HG03095 (cell line): ENCODE measurements around the gene NTRK2.

Source experiments
- ATAC-seq: cut with Tn5 transposase; IDR thresholded peaks from one replicate; pipeline ENCODE4 v1.9.1; 2021; ENCODE audit warnings: moderate library complexity; ENCODE audit not compliant: unreplicated experiment

The NTRK2 gene

DNA sequence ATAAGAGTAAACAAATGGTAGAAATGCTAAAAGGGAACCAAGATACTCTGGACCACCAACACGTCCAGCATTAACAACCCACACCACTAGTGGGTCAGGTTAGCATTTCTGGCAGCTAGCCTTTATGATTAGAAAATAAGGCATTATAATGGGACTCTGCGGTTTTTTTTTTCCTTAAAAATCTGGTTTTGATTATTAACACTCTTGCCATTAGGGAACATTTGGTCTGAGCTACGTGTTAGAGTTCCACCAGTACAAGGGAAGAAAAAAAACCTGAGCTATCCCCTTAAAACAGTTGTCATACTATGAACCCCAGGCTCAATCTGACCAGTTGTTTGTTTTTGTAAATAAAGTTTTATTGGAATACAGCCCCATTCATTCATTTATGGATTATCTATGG is 110.4 kb downstream of the NTRK2 start:
- ATAC-seq: no peak

DNA sequence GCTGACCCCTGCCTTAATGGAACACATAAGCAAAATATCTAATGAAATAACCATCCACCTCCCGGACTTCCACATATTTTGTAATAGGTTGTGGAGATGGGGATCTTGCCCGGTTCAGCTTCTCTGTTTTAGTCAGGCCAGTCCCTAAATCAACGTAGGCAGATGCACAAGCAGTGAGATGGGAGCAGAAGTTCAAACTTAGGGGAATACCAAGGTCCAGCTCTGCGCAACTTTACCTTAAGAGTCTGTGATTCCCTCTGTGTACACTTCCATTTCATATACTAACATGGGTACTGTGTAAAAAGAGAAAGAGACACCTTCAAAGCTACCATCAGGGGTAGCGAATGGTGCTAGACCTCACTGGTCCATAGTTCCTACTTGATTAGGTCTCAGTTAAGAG is 110.9 kb downstream of the NTRK2 start:
- no peak for ATAC-seq

DNA sequence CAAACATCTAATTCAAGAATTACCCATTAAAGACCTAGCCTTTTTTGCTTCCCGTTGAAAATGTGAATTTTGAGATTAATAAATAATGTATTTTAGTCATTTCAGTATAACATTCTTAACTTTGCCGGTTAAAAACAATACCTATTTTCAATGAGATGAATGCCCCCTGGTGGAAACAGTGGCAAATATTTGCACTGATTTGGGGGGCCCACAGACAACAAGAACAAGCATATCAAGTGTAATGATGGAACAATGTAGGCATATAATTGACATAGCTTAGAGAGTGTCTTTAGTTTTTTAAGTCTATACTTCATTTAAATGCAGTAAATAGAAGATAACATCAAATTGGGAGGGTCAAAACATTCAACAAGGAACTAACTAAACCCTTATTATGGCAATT is 111.9 kb downstream of the NTRK2 start:
- ATAC-seq: no peak

DNA sequence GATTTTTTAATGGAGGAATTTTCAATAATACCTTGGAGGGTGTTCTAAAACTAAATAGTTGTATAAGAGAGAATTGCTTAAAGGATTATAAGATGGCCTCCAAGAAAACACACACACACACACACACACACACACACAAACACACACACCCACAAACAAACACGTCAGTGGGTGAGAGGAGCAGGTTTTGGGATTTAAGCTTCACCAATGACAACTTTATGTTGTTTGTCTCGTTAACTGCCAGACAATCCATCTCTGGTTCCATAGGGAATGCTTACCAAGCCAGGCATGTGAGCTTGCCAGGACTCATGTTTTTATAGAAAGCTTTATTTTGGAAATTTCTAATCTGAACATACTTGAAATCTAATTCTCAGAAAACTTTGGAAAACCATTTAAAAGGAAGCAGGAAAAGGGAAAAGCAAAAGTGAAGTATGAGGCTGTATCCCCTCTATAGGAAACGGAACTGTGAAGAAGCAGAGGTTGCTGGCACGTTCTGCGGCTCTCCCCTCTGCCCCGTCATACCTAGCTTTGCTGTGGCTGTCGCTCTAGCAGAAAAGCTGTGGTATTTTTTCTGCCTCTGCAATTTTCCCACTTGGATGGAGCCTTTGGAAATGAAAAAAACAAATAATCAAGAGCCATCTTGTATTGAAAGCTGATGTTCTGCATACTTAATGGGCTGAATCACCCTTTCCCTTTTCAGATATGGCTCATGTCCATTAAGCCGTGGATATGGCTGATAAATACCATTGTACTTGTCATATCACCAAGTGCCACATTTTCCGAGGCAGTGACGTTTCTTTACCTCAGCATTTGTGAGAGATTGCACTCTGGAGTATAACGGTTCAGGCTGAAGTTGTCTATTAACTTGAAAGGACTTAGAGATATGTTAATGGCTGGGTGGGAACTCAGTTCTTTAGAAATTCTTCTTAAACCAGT is 112.7 kb downstream of the NTRK2 start:
- ATAC-seq: no peak

DNA sequence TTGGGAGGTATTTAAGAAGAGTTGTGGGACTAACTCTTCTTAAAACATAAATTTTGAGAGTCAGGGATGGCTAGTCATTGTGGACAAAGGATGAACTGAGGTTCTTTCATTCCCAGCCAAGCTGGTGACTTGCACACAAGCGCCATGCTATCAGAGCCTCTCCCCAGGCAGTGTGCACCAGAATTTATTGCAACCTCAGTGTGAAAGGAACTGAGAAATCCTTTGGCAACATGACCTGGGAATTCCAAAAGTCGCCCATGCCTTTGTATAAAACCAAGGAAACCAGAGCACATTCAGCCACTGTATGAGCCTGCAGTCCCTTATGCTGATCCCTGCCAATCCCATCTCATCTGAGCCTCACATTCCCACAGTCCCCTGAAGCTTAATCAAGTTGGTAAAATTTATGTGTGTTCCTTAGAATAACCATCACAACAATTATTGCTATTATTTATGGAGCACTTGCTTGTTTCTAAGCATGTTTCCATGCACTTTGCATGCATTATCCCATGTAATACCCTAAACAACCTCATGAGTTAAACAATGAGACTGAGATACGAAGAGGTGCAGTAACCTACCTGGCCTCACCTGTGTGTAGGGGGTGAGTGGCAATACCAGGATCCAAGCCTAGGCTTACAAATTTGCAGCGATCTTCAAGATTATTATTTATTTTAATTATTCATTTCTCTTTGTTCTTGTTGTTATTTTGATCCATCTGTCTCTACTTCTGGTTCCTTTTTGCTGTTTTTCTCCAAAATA is 116.4 kb downstream of the NTRK2 start:
- no peak for ATAC-seq

DNA sequence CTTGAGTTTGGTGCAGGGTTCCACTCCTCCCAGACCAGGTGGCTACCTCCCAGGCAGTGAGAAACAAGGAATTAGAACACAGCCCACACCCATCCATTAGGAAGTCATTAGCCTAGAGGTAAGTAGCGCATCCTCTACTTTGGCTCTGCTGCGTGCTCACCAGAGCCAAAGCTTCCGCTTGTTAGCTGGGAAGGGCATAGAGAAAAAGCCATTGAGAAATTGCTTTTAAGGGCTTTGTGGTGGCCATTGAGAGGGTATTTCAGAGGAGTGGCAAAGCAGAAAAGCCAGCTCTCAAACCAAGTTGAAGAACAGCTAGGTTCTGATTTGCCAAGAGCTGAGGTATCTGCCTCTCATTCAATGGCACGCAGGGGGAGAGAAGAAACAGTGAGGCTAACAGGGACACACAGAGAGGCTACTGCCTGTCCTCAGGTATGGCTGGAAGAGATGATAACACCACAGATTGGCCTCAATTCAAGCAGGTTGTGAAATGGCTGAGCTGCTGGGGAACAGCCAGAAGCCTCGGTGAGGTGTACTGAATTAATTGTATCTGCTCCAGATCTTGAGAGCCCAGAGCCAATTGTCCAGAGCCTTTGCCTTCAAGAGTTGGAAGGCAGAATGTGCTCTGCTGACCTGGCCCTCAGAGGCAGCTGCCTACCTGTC is 119.4 kb downstream of the NTRK2 start:
- ATAC-seq: no peak

DNA sequence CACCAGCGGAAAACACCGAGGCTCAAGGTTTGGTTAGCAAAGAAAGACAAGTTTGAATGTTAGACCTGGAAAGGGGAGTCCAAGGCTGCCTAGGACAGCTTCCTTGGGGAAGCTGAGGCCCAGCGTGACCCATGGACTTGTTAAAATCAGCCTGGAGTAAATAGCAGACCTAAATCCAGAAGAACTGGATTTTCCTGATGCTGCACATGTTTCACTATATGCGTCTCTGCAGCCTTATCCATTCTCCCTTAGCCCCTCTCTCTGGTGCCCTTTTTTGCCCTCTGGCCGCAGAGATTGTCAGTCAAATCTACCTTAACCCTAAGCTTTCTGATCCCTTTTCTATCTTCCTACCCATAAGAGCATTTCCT is 119.9 kb downstream of the NTRK2 start:
- ATAC-seq: no peak

DNA sequence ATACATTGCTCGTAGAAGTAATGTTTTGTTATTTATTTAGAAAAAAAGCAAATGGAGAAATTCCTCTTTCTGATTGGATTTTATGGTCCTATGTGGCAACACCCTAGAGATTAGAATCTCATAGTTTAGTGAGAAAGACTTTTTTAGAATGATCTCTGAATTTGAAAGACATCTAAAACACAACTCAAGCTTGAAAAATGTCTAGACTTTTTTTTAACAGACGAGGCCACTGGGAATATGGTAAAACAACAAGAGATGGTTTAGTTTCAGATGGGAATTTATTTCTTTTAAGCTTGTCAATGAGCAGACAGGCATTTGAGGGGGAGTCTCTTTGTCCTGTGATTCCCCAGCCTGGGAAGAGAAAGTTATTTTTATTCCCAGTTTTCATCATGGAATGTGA is 122.1 kb downstream of the NTRK2 start:
- ATAC-seq: no peak

DNA sequence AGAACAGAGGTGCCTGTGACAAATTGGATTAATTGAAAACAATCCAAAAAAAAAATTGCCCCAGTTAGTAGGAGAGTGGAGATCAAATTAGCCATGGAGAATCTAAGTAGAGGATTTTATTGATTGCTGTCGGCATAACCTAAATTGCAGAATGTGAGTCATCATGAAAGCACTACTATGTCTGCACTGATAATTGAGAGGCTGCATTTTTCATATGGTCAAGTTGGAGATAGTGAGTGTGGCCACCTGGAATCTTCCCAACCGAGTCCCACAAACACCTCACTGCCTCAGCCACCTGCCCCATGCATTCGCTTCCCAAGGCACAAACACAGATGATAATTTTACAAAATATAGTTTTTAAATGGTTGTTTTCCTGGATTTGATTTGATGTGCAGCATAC is 123.7 kb downstream of the NTRK2 start:
- no peak for ATAC-seq

DNA sequence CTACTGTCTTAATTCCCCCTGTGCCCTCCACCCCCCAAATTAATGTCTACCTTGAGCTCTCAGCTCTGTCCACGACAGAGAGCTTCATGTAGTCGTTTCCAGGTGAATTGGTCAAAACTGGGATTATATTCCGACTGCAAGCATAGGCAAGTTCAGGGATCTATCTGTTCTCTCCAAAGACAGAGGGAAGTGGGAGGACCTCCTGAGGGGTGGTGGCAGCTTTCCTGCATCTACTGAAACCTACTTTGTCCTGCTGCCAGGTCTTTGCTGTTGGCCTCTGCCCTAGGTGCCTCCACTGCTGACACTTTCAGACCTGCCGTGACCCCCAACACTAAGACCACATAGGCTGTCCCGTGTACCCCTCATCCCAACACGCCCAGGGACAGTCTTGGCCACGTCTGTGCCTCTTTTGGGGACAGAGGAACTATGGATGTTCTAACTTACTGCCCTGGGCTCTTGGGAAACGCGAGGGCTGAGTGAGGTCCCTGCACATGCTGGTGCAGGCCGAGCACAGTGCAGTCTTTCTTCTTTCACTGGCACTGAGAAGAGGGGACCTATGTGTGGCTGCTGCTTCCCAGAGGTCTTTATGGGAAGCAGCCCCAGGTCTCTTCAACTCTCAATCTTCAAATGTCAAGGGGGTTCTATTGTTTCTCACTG is 125.6 kb downstream of the NTRK2 start:
- ATAC-seq: no peak

DNA sequence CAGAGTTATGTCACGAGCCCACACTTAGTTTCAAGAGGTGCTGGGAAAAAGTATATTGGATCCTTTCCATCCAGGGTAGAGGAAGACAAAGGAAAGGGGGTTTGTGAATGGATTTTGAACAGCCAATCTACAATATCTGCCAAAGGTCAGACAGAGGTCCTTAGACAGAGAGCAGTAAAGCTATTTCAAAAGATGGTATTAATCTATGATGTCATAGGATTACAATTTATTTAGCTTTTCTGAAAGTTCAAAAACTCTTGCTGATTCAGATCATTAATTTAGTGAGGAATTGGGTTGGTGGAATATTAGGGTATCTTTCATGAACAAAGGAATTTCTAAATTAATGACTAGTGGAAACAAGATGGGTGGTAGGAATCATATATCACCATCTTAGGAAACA is 126.9 kb downstream of the NTRK2 start:
- ATAC-seq: no peak

DNA sequence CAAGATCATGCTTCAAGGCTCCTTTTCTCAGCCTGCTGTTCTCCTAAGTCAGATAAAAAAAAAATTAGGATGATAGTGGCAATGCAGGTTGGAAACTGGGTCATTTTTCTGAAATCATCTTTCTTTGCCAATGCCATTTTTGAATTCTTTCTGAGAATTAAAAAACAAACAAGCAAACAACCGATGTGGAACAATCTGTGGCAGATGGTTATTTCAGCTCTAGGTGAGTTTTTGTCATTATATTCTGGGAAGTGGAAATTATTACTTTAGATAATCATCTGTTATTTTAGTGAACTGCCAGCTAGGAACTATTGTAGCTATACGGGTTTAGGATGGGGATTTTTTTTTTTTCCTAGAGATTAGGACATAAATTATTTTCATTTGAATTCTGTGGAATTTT is 129.7 kb downstream of the NTRK2 start:
- no peak for ATAC-seq

DNA sequence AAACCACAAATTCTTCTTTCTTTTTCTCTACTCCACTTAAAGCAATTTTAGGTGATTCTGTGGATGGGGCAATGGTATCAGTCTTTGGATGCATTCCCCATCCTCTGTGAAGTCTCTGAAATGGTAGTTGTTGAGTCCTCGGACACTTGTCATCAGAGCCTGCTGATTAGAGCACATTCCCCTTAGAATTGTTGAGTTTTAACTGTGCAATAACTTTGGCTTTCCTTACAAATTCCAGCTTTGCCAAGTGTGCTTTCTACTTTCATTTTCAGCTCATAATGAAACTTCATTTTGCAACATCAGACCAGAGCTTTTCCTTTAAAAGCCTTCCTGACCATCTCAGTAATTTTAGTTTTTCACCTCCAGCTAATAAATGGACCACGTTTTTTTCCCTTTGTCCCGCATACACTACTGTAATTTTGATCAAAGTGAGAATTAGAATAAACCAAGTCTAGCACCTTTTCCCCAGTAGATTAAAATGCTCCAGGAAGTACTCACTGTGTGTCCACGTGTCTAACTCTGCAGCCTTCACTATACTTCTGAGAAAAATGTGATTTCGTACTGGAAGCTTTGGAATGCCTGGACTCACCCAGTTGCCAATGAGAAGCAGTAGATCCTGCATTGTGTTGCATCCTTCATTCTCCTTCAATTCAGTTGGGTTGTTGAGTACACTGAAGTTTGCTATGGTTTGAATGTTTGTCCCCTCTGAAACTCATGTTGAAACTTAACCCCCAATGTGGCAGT is 135.6 kb downstream of the NTRK2 start:
- no peak for ATAC-seq

DNA sequence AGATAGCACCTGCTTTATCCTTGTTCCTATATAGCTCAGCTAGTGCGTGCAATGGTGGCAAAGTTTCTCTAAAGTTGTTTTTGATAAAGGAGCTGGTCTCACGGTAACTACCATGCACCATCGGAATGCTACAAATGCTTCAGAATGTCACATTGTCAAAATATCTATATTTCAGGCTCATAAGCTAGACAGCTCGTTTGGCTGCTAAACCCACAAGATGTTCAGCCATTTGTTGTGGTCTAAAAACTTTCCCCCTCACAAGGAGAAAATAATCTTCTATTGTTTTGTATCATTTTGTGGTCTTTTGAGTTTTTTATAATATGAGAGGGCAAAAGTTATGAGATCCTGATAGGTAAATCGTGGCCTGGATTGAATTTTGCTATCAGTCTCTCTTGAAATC is 137.9 kb downstream of the NTRK2 start:
- ATAC-seq: no peak

DNA sequence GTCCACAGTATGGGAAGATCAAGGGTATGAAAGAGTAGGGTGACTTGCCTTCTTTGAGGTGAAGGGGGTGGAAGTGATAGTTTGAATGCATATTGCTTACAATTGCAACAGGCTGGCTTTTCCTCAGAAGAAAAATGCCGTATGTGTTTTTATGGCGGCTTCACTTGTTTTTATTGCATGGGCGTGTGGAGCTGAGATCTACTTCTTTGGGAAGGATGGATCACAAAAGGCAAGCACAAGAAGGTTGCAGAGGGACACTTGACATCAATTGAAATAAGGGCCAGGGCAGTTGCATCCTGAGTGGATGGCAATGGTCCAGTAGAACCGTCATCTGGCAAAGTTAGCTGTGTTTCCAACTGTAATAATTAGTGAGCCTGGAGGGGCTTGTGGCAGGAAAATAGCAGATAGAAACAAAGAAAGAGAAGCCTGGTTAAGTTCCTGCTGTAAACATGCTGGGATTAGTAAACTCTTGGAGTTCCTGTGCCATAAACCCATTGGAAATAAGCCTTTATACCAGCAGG is 138.4 kb downstream of the NTRK2 start:
- no peak for ATAC-seq

DNA sequence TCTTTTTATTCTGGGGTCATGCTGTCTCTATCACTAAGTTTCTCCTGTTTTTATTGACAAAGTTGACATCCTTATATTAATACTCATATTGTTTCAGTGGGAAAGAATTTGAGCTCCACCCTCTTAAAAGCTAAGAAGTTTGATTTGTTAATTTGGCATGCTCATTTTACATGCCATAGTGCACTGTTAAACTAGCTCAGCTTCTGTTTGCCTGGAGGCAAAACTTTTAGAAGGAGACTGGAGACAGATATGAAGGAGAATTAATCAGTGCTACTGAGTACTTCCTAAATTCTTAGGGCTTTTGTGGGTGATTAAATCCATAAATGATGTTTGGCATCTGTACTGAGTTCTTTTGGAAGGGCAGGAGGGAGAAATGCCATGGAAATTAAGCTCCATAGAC is 138.9 kb downstream of the NTRK2 start:
- ATAC-seq: no peak

DNA sequence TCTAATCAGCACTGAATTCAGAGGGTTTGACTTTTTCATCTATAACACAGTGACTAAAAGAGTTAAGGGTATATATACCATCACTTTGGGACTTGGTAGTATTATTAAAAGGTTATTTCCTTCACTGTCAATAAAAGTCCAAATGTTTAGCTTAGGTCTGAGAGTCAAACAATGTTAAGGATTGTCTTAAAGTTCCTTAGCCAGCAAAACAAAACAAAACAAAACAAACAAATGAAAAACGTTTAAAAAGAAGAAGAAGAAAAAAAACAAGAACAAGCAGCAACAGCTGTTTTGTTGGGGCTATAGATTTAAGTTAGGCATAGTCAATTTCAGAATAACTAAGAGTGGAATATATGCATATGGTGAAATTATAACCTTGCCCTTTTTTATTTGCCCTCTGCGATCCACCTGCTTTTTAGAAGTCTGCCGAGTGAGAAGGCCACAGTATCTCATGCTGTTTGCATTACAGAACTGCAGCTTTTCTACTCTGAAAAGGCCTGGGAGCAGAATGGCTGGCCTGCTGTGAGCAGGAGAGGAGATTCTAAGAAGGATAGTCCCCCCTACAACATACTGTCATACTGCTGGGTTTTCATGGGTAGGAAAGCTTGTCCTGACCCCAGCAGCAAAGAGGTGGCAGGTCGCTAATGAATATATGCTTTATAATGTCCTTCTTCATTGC is 141.7 kb downstream of the NTRK2 start:
- ATAC-seq: no peak

DNA sequence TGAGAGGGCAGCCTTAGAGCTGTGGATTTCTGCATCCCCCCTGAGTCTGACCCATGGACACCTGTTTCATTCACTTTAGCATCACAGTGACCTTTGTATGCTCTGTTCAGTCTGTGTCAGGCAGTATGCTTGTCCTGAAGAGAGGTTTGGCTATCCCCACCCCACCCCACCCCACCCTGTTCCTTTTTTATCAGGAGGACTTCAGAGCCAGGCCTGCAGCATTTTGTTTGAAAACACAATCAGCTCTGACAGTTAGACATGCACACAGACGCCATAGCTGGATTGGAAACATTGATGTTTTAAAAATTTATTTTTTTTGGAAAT is 142.2 kb downstream of the NTRK2 start:
- no peak for ATAC-seq

DNA sequence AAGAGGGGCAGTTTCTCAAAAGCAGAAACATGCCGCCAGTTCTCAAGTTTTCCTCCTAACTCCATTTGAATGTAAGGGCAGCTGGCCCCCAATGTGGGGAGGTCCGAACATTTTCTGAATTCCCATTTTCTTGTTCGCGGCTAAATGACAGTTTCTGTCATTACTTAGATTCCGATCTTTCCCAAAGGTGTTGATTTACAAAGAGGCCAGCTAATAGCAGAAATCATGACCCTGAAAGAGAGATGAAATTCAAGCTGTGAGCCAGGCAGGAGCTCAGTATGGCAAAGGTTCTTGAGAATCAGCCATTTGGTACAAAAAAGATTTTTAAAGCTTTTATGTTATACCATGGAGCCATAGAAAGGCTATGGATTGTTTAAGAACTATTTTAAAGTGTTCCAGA is 142.8 kb downstream of the NTRK2 start:
- no peak for ATAC-seq

DNA sequence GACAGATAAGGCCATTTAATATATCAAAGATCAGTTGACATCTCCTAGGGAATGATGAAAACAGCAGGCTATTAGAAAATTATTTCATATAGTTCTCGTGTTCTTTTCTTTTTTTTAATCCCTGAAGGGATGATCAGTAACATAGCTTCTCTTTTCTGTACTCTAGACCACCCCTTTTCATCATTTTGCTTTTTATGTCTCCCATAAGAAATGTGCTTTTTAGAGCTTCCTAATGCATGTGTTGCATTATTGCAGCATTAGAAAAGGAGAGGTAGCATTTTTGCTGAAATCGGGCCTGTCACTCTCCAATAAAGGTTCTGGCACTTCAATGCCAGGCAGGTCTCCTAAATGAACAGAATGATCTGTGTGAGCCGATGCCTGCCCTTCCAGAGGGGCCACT is 143.3 kb downstream of the NTRK2 start:
- no peak for ATAC-seq
